Suprapubic skin (tissue), 4 donors: ENCODE data around the gene POLA2. TPM values are rescaled to one million over a fixed set of nuclear protein-coding genes. Genes with fewer than 3 reads are reported as not detected.
A peak's percentile ranks its signal among the peaks of the same experiment; 100 is the strongest.

ENCODE experiments used
- DNase-seq, 2 donors: peaks; one replicate each; pipeline ENCODE4 v3.0.0-alpha.2; 2019; ENCODE audit warnings: low spot score in 2 of 2
- H3K27ac ChIP-seq: fragments of 200-600 bp; sonication (generic); one replicate; pipeline ENCODE4 v1.5.1; 2019
- H3K27me3 ChIP-seq: fragments of 200-600 bp; sonication (generic); one replicate; pipeline ENCODE4 v1.5.1; 2019
- H3K36me3 ChIP-seq: fragments of 200-600 bp; sonication (generic); one replicate; pipeline ENCODE4 v1.5.1; 2019
- H3K4me1 ChIP-seq: fragments of 200-600 bp; sonication (generic); one replicate; pipeline ENCODE4 v1.5.1; 2019
- H3K4me3 ChIP-seq: fragments of 200-600 bp; sonication (generic); one replicate; pipeline ENCODE4 v1.5.1; 2019; ENCODE audit warnings: mild to moderate bottlenecking
- H3K9me3 ChIP-seq: fragments of 200-600 bp; sonication (generic); one replicate; pipeline ENCODE4 v1.5.1; 2019
- EP300 ChIP-seq: sonication (generic); formaldehyde crosslinking; IDR thresholded peaks from one replicate; pipeline ENCODE4 v1.6.1; 2017; ENCODE audit warnings: antibody characterized with exemption
- POLR2A ChIP-seq, 2 donors: fragments of 450-650 bp; IDR thresholded peaks; one replicate each; pipeline ENCODE4 v1.6.1; 2017; ENCODE audit warnings: antibody characterized with exemption in 2 of 2, mild to moderate bottlenecking in 2 of 2, moderate library complexity in 2 of 2
- POLR2AphosphoS5 ChIP-seq, 3 donors: sonication (generic); formaldehyde crosslinking; IDR thresholded peaks; one replicate each; pipeline ENCODE4 v1.6.1; 2017; ENCODE audit warnings: antibody characterized with exemption in 3 of 3
- WGBS: methylation state at CpG from one replicate; pipeline ENCODE4 v1.1.5; 2018; 5-methylcytosine and 5-hydroxymethylcytosine counted together
- total RNA-seq, 4 donors: library from RNA; depleted of rRNA; stranded (reverse); fragments of >200 nt; gene quantifications; one replicate each; pipeline ENCODE4 v1.1.0, GENCODE V29; 2016
- TF ChIP-seq, protein P1 (sequence below), 2 donors: fragments of 200-600 bp in 1 of 2; fragments of 450-650 bp in 1 of 2; sonication (generic) in 1 of 2; IDR thresholded peaks; one replicate each; pipeline ENCODE4 v1.5.1; 2016 to 2019; ENCODE audit warnings: antibody characterized with exemption in 2 of 2, mild to moderate bottlenecking in 1 of 2, moderate library complexity in 1 of 2

Gene POLA2
- total RNA-seq, 4 donors from 2014 or later, result 4.5 to 19.7 (median 7.3) TPM

DNA sequence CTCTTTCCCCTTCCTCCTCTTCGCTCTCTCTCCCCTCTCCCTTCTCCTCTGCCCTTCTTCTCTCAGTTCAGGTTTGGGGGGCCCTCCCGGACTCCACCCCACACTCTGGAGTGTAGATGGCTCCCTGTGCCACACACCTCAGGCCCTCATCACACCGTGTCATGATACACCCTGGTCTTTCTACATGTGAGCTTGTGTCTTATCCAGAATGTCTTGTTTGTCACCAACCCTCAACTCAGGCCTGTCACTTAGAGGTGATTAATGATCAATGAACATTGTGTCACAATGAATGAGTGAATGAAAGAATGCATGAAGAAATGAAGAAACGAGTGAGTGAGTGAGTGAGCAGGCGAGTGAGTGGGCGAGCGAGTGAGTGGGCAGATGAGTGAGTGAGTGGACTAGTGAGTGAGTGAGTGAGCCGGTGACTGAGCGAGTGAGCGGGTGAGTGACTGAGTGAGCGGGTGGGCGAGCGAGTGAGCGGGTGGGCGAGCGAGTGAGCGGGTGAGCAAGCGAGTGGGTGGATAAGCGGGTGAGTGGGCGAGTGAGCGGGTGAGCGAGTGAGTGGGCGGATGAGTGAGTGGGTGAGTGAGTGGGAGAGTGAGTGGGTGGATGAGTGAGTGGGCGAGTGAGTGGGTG is 46.2 kb upstream of the POLA2 start:
- Histone ChIP-seq H3K27ac (no peak overlapping the region), H3K27me3 (no peaks in the 10 kb centered on the region), H3K4me3 (no peak overlapping the region), H3K9me3 (no peaks in the 10 kb centered on the region), H3K36me3 (peaks cover 17% of the 10 kb centered on the region), H3K4me1 (peaks cover 5% of the 10 kb centered on the region)
- TF ChIP-seq, protein P1, sequence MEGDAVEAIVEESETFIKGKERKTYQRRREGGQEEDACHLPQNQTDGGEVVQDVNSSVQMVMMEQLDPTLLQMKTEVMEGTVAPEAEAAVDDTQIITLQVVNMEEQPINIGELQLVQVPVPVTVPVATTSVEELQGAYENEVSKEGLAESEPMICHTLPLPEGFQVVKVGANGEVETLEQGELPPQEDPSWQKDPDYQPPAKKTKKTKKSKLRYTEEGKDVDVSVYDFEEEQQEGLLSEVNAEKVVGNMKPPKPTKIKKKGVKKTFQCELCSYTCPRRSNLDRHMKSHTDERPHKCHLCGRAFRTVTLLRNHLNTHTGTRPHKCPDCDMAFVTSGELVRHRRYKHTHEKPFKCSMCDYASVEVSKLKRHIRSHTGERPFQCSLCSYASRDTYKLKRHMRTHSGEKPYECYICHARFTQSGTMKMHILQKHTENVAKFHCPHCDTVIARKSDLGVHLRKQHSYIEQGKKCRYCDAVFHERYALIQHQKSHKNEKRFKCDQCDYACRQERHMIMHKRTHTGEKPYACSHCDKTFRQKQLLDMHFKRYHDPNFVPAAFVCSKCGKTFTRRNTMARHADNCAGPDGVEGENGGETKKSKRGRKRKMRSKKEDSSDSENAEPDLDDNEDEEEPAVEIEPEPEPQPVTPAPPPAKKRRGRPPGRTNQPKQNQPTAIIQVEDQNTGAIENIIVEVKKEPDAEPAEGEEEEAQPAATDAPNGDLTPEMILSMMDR (IDR thresholded peaks at IDR 0.05), result no peak
- TF ChIP-seq POLR2A (IDR thresholded peaks at IDR 0.05) (no peak), EP300 (no peak), POLR2AphosphoS5 (IDR thresholded peaks at IDR 0.05) (no peak)
- WGBS, result 91% methylated on average over 24 of the region's 24 CpGs
- peak in 1 of 2 donors; percentile 78 for DNase-seq

DNA sequence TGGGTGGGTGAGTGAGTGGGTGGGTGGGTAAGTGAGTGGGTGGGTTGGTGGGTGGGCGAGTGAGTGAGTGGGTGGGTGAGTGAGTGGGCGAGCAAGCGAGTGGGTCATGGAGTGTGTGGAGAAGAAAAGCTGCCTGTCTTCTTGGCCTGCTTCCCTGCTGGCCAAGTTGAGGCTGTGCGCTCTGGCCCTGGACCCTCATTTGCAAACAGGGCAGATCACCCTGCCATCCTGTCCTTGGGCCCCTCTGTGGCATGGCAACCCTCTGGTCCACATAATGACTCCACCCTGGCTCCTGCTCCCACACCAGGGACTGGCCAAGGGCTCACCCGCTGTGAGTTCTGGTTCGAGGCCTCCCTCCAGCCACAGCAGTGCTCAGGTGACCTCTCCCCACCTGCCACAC is 44.9 kb upstream of the POLA2 start:
- Histone ChIP-seq H3K4me3 (no peak overlapping the region), H3K4me1 (peaks cover 5% of the 10 kb centered on the region), H3K27me3 (no peaks in the 10 kb centered on the region), H3K36me3 (peaks cover 4% of the 10 kb centered on the region), H3K27ac (no peak overlapping the region), H3K9me3 (no peaks in the 10 kb centered on the region)
- 94% methylated on average over 4 of the region's 6 CpGs for WGBS
- peak in 1 of 2 donors; percentile 62 for DNase-seq
- TF ChIP-seq POLR2A (IDR thresholded peaks at IDR 0.05) (no peak), EP300 (no peak), POLR2AphosphoS5 (IDR thresholded peaks at IDR 0.05) (no peak)
- TF ChIP-seq, protein P1 (IDR thresholded peaks at IDR 0.05), result no peak

DNA sequence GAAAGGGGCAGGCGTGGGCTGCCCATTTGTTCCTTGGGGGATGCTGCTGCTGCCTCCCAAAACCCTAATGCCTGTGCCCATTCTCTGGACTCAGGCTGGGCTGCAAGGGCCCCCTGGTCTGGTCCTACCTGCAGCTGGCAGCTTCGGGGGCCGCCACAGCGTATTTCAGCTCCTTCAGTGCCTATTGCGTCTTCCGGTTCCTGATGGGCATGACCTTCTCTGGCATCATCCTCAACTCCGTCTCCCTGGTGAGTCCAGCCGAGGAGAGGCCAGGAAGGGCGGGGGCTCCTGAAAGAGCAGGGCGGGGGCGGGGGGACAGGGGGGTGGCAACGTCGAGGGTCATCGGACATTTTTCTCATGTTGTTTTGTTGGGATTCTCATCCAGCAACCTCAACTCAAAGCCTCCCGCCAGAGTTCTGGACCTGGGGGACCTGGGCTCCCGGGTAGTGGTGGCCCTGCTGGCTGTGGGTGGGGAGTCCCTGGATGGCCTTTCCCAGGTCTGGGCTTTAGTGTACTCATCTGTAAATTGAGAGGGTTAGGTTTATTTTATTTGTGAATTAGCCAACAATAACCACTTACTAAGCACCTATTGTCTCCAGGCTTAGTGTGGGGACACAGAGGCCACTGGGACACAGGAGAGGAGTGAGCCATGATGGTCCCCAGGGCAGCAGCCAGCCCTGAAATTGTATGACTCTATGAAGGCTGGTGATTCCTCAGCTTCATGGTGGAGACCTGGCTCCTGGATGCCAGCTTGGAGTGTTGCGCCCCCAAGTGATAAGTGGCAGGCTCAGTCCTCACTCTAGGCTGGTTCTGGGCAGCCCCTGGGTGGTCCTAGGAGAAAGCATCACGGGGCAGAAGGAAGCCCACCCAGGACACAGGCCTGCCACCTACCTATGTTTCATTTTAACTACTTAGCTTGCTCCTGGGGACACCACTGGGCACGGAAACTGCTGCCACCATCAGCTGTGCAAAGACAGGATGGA is 44.0 kb upstream of the POLA2 start:
- TF ChIP-seq POLR2AphosphoS5 (IDR thresholded peaks at IDR 0.05), result no peak
- Histone ChIP-seq H3K36me3 (no peaks in the 10 kb centered on the region), H3K9me3 (no peaks in the 10 kb centered on the region), H3K4me3 (no peak overlapping the region), H3K27ac (no peak overlapping the region), H3K27me3 (no peaks in the 10 kb centered on the region), H3K4me1 (peaks cover 5% of the 10 kb centered on the region)
- DNase-seq, result peak in 1 of 2 donors; percentile 74
- 91% methylated on average over 13 of the region's 19 CpGs for WGBS

DNA sequence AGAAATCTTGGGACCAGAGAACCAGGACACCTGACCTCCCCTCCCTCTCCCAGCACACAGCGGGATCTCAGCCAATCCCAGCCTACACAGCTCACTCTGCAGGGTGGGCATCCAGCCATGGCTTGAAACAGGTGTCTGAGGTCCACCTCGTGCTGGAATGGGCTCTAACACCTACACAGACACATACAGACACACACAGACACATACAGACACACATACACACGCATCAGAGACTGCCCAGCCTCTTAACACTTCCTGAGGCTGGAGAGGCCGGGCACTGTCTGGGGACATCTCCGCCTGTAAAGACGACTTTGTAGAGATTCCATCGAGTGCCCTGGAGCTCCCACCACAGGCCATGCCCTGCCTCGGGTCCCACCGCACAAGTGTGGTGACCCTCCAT is 43.3 kb upstream of the POLA2 start:
- H3K36me3 ChIP-seq, result peaks cover 2% of the 10 kb centered on the region
- H3K27me3 ChIP-seq, result no peaks in the 10 kb centered on the region
- H3K27ac ChIP-seq, result no peak overlapping the region
- DNase-seq, result peak in 1 of 2 donors; percentile 64
- TF ChIP-seq EP300, result no peak
- TF ChIP-seq POLR2A (IDR thresholded peaks at IDR 0.05), result no peak
- no peak for TF ChIP-seq POLR2AphosphoS5 (IDR thresholded peaks at IDR 0.05)
- TF ChIP-seq, protein P1 (IDR thresholded peaks at IDR 0.05), result no peak
- H3K4me3 ChIP-seq, result no peak overlapping the region
- H3K4me1 ChIP-seq, result peaks cover 5% of the 10 kb centered on the region
- WGBS, result 90% methylated on average over 8 of the region's 9 CpGs
- H3K9me3 ChIP-seq, result no peaks in the 10 kb centered on the region

DNA sequence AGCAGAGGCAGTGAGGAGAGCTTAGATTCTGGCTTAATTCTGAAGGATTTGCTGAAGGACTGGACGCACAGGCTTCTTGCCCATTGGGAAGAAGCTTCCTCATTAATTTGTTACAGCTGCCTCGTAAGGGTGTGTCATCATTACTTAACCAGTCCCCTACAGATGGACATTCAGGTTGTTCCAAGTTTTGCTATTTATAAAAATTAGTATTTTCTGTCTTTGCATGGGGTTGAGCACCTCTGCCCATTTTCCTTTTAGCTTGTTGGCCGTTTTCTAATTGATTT is 41.9 kb upstream of the POLA2 start:
- peaks cover 3% of the 10 kb centered on the region for H3K36me3 ChIP-seq
- no peaks in the 10 kb centered on the region for H3K9me3 ChIP-seq
- H3K27ac ChIP-seq, result no peak overlapping the region
- 58% methylated on average over 3 of the region's 3 CpGs for WGBS
- TF ChIP-seq, protein P1 (IDR thresholded peaks at IDR 0.05), result no peak
- TF ChIP-seq POLR2AphosphoS5 (IDR thresholded peaks at IDR 0.05) (no peak), POLR2A (IDR thresholded peaks at IDR 0.05) (no peak), EP300 (no peak)
- H3K4me3 ChIP-seq, result no peak overlapping the region
- peaks cover 10% of the 10 kb centered on the region for H3K4me1 ChIP-seq
- H3K27me3 ChIP-seq, result no peaks in the 10 kb centered on the region
- DNase-seq, result no peak
